HG02623 (cell line): ENCODE results near the gene GALNT10.

ENCODE experiments used
- ATAC-seq: cut with Tn5 transposase; IDR thresholded peaks from one replicate; pipeline ENCODE4 v1.9.1; 2021; ENCODE audit warnings: moderate library complexity; ENCODE audit not compliant: unreplicated experiment

GALNT10 gene

DNA sequence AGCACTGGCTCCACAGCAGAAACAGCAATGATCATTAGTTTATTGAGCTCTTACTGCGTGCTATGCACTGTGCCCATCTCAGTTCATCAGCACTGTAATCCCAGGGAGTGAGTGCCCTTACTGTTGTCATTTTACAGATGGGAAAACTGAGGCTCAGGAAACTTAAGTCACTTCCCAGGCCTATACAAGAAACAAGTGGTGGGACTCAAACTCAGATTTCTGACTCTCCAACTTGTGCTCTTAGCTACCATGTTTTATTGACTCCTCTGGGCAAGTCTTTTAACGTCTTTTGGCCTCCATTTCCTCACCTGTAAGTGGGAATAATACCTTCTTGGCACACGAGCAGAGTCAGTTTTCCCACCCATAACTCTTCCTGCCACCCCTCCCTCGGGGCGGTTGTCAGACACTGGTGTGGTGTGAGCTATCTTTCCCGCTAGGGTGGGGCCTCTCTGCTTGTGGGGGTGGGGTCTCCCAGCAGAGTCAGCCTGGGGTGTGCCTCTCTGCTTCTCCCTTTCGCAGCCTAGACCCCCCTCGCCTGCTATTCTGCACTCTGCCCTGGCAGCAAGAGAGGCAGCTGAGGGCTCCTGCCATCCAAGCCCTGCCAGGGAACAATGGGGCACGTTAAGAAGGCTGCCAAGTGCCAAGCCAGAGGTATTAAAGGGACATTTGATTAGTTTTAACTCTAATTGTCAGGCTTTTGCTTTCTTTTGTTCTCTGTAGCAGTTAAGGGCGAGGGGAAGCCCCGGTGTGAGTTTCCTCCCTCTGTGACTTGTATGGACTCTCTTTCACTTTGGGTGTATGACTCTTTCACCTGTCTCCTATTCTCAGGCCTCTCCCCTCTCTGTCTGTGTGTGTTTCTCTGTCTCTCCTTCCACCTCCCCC is 12.1 kb downstream of the GALNT10 start:
- ATAC-seq = peak; percentile 97

DNA sequence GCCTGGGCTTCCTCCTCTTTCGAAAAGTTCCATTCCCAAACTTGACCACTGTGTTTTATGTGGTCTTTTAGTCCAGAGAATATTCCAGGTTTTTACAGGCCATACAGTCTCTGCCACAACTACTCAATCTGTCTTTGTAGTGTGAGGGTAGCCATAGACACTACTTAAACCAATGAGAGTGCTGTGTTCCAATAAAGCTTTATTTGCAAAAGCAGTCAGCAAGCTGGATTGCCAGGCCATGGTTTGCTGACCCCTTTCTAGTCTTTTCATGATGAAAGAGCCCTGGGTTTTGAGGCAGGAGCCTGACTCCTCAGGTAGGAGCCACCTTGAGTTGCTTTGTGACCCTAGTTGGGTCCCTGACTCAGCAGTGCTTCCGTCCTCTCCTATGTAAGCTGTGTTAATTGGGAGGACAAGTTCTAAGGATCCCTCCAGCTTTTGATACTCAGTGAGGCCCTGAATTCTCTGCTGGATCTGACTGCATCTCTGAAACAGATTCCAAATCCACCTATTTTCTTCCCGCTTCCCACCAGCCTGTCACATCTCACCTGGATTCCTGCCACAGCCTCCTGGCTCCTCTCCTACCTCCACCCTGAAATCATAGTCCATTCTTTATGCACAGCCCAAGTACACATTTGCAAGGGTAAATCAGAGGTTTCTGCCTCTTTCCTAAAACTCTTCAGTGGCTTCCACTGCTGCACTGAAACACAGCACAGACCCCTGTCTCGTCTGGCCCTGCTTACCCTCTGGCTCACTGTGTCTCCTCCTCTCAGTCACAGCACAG is 13.5 kb downstream of the GALNT10 start:
- ATAC-seq = no peak

DNA sequence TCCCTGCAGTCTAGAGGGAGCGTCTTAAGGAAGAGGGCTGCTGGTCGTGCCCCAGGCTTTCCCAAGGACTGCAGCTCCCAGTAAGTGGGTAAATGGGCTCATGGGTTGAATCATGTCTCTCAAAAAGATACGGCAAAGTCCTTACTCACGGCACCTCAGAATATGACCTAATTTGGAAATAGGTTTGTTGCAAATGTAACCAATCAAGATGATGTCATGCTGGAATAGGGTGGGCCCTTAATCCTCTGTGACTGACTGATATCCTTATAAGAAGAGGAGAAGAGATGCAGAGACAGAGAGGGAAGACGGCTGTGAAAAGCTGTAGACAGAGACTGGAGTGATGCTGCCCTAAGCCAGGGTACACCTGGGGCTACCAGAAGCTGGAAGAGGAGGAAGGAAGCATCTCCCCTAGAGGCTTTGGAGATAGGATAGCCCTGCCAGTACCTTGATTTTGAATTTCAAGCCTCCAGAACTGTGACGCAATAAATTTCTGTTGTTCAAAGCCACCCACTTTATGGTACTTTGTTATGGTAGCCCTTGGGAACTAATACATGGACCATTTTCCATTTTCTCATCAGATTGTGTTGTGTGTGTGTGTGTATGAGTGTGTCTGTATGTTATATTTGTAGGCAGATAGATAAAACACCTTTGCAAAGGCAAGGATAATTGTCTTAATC is 15.0 kb downstream of the GALNT10 start:
- ATAC-seq = no peak

DNA sequence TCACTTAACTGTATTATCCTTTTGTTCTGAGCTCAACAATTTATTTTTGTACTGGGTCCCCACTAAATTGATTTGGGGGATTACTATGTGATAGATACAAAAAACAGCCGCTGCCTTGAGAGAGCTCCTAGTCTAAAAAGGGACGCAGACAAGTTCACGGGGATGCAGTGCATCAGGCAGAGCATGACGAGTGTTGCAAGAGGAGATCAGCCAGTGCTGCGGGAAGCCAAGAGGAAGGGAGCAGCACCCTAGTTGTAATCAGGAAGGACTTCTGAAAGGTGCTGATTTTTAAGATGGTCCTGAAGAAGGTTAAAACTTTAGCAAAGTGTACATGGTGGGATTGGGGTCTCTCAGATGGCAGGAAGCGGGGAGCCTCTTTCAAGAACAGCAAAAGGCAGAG is 15.8 kb downstream of the GALNT10 start:
- ATAC-seq = no peak

DNA sequence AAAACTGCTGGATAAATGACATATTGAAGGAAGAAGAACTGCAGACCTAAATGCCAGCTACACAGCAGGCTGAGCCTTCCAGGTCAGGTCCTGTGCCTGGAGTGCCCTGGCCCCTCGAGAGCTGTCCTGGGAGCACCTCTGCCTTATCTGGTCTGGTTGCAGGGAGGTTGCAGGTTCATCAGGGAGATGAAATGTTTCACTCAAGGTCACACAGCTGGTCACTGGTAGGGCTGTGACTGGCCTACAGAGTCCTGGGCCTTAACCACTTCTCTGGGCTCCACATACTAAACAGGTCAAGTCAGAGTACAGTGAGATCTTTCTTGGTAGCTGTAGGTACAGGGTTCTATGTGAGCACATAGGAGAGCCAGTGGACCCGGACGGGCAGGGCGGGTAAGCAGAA is 16.7 kb downstream of the GALNT10 start:
- no peak for ATAC-seq

DNA sequence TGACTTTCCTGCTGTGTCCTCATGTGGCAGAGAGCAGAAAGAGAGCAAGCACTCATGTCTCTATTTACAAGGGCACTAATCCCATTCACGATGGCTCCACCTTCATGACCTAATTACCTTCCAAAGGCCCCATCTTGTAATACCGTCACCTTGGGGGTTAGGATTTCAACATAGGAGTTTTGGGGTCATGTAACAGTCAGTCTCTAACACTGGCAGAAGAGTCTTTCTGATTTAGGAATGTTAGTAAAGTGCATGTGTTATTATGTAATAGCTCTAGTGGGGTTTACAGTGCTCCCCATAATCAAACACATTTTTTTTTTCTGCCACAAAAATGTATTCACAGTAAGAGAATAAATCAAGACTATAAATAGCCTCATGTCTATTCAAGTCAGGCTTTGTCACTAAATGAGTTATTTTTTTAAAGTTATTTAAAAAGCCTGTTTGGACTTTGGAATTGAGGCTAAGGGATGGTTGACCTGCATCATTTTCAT is 19.1 kb downstream of the GALNT10 start:
- no peak for ATAC-seq

DNA sequence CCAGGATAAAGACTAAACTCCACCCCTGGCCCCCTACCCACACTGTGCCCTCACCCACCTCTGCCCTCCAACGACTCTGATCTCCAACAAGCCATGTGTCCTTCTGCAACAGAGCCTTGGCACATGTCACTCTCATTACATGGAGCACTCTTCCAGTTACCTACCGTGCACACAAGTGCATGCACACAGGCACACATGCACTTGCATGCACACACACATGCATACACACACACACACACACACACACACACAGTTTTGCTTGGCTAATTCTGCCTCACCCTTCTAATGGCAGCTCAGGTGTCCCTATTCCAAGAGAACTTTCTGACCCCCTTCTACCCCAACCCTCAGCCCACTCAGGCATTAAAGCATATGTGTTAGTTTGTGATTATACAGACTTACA is 19.6 kb downstream of the GALNT10 start:
- ATAC-seq = no peak

DNA sequence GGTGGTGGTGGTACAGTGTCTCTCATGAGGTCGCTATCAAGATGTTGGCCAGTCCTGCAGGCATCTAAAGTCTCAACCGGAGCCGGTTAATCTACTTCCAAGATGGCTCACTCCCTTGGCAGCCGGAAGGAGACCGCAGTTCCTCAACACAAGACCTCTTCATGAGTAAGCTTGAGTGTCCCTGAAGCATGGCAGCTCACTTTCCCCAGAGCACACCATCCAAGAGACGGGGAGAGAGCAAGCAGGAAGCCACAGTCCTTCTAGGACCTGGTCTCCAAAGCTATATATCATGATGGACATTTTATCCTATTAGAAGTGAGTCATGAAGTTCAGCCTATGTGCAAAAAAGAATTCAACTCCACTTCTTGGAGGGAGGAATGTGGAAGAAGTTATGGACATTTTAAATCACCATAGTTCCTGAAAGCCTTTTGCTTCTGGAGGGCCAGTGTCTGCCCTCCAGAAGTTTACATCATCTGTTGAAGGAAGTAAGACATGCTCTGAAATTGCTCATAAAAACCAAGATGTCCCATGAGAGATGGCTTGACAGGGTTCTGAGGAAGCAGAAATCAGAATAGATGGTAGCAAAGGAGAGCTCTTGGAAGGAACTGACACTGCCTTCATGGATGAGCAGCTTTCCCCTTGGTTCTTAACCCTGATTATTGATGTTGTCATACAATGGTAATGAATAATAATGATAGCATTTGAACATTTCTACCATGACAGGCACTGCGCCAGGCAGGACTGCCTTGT is 21.3 kb downstream of the GALNT10 start:
- no peak for ATAC-seq

DNA sequence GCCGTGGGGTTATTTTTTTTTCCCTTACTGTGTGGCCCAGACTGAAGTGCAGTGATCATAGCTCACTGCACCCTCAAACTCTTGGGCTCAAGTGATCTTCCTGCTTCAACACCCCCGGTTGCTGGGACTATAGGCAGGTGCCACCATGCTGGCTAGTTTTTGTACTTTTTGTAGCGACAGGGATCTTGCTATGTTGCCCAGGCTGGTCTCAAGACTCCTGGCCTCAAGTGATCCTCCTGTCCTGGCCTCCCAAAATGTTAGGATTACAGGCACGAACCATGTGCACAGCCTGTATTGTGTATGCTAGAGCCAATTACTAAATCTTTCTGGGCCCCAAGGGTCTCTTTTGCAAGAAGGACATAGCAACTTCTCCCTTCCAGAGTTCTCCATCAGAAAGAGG is 23.1 kb downstream of the GALNT10 start:
- no peak for ATAC-seq

DNA sequence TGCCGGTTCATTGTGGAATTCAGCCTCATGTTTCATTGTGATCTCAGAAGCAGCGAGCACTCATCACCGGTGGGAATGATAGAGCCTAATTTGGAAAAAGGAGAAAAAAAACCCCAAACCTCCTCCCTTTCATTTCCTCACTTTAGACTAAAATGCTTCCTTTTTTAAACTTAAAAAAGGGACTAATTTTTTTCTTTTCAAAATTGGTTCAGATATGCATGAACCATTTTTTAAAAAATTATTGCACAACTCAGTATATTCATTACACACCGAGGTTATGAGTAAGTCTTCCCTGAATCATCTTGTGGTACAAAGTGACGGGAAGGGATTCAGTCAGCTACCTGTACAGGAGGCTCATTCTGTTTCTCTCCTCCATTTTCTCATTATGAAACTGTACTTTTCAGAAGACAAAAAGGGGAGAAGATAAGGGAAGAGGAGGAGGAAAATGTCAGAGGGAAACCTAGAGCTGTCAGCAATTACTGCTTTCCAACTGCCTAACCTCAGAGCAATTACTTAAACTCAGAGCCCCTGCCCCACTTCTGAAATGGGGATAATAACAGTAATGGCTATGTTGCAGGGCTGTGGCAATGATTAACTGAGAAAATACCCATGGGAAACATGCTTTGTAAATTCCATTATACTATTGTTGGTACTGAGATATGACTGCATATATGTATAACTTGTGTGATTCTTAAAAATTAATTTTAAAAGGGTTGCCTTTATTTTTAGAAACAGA is 24.0 kb downstream of the GALNT10 start:
- ATAC-seq = peak; percentile 83

DNA sequence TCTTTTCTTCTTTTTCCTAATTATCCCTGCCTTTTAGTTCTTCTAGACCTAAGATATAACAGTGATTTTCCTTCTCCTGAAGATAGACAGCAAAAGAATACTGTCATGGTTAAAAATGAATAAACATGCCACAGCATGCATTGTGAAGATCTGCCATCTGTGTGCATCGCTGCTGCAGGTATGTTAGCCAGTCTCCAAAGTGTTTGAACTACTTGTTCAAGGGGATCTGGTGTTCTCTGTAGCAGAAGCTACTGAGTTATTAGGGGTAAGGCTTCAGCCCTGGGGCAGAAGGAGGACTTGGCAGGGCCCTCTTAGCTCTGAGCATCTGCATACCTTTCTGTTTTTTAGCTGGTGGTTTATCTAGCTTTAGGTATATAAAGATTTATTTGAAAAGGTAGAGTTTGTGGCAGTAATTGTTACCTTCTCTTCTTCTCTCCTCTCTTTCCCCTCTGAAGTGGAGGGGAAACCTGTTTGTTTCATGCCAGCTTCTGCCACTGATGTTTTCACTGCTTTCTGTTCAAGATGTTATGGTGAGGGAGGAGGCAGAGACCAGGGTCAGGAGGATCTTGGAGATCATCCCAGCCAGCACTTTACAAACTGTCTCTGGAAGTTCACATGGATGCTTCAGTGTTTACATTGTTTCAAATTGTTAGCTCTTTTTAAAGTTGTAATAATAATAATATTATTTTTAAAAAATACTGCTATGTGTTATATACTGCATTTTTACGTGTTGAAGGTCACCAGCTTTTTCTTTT is 25.2 kb downstream of the GALNT10 start:
- ATAC-seq = no peak

DNA sequence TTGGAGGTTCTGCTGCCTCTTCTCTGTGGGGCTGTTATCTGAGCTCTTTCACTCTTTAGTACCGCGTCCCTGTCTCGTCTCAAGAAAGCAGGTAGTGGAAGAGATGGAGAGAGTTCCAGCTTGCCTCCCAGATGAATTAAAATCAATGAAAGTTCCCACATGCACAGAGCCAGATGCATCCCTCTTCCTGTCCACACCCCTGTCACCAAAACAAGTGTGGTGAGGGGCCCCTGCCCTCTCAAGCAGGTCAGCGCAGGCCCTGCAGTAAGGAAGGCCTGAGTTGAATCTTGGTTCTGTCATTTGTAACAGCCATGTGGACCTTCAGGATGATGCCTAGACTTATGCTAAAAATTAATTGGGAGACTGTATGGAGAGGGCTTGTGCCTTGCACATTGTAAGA is 26.9 kb downstream of the GALNT10 start:
- ATAC-seq = no peak

DNA sequence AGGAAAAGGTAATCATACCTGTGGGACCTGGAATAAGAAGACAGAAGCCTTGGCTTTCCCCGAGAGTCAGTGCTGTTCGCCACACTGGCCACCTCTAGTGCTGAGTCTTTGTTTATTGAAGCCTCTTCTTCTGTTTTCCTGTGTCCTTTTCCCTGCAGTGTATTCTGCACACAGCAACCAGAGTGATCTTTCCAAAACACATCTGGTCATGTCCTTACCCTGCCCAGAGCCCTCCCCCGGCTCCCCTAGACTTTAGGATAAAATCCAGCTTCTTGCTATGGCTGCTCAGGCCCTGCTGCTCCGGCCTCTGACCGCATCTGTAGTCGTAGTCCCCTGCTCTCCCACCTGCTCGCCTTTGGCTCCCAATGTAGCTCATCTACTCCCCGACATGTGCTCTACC is 28.3 kb downstream of the GALNT10 start:
- ATAC-seq = no peak

DNA sequence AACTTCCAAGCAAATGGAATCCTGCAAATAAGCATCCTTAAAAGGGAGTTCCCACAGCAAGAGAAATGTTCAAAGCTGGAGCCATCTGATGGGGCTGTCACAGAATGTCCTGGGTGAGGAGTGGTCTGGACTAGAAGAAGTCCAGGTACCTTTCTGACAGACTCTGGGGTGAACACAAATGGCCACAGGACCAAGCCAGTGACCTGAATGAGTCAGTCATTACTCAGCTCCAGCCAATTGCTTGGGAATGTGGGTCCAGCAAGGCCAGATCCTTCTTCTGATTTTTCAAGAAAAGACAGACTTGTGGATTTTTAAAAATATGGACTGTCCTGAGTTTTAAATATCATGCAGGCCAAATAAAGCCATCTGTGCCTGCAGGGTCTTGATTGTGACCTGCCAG is 30.1 kb downstream of the GALNT10 start:
- ATAC-seq = no peak

DNA sequence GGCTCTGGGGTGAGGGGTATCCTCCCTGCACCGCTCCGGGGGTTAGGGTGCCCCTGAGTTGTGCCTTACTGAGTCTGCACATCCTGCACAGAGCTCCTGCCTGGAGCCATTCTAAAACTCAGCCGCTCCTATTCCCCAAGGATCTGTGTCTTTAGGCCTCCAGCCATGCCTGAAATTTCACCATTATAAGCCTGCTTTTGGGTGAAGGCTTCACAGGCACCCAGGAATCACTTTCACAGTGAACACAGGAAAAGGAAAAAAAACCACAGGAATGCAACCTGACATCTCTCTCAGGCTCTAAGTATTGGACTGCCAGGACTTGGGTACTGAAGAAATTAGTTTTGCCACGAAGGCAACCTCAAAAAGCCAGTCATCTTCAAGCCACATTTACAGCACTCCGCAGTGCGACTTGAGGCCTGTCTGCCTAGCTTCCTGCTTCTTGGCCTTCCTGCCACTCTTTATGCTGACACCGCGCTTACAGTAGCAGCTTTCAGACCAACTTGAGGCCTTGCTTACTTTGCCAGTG is 30.9 kb downstream of the GALNT10 start:
- ATAC-seq = peak; percentile 59

DNA sequence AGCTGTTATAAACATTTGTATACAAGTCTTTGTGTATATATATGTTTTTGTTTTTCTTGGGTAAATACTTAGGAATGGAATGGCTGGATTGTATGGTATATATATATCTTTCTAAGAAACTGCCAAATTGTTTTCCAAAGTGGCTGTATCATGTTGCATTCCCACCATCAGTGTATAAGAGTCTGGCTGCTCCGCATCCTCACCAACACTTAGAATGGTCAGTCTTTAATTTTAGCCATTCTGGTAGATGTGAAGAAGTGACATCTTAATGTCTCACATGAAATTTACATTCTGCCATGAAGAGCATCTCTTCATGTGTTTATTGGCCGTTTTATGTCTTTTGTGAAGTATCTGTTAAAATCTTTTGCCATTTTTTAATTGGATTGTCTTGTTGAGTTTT is 31.9 kb downstream of the GALNT10 start:
- ATAC-seq = no peak

DNA sequence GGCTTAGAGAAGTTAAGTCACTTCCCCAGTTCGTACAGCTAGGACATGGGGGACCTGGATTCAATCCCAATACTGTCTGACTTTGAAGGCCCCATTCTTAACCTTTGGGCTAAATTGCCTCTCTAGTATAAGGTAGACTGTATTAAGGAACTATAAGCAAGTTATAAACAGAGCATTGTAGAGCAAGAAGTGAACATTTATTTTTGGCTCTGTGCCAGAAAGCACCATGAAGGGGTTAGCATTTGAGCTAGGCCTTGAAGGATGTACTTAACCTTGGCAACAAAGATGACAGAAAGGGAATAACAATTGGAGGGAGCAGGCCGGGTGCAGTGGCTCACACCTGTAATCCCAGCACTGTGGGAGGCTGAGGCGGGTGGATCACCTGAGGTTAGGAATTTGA is 32.8 kb downstream of the GALNT10 start:
- no peak for ATAC-seq

DNA sequence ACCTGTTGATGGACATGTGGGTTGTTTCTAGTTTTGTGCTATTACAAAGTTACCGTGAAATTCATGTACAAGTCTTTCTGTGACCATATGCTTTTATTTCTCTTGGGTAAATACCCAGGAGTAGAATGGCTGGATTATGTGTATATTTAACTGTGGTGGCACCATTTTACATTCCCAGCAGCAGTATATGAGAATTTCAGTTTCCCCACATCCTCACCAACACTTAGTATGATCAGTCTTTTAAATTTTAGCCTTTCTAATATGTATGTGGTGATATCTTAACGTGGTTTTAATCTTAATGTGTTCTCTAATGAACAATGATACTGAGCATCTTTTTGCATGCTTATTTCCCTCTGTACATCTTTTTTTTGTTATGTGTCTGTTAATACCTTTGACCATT is 36.6 kb downstream of the GALNT10 start:
- no peak for ATAC-seq

DNA sequence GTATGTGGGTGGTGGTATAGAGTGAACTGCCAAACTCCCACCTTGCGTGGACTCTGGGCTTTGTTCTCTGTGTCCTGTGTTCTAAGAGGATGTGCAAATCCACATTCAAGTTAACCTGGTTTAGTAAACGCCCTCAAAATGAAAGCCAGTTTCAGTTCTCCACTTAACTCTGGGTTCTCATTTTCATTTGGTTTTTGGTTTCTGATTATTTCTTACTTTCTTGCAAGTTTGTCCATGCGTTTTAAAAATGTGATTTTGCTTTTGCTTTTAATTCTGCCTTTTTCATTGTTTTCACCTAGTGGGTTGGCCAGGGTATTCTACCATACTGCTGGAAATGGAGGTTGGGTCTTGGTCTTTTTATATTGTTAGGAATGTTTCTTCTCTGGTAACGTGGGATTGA is 38.2 kb downstream of the GALNT10 start:
- ATAC-seq = peak; percentile 92
